H9 (cell line): Measurements from ENCODE around the gene GRK1. TPM values are rescaled to one million over a fixed set of nuclear protein-coding genes. Genes with fewer than 3 reads are reported as not detected.

Experiments used
- DNase-seq: peaks from one replicate; pipeline ENCODE4 v3.0.0-alpha.2; 2017
- H2AFZ ChIP-seq: one replicate; pipeline ENCODE4 v1.6.1; 2013; ENCODE audit warnings: mild to moderate bottlenecking, low read length, control low read depth, moderate library complexity
- H2AK5ac ChIP-seq: 2 replicates; pipeline ENCODE4 v1.6.1; 2013; ENCODE audit warnings: low read length, control low read depth, mixed read lengths; ENCODE audit not compliant: insufficient read length
- H2BK120ac ChIP-seq: one replicate; pipeline ENCODE4 v1.6.1; 2013; ENCODE audit warnings: low read depth, mild to moderate bottlenecking, low read length, control low read depth, inconsistent platforms; ENCODE audit not compliant: poor library complexity, severe bottlenecking
- H2BK12ac ChIP-seq: 2 replicates; pipeline ENCODE4 v1.6.1; 2013; ENCODE audit warnings: low read length, control low read depth, mixed read lengths, low read depth; ENCODE audit not compliant: insufficient read length
- H2BK15ac ChIP-seq: 2 replicates; pipeline ENCODE4 v1.6.1; 2013; ENCODE audit warnings: low read depth, low read length, control low read depth
- H2BK20ac ChIP-seq: one replicate; pipeline ENCODE4 v1.6.1; 2013; ENCODE audit warnings: low read depth, mild to moderate bottlenecking, low read length, control low read depth, inconsistent platforms; ENCODE audit not compliant: poor library complexity, severe bottlenecking
- H2BK5ac ChIP-seq: 2 replicates; pipeline ENCODE4 v1.6.1; 2013; ENCODE audit warnings: low read length, control low read depth, mixed read lengths; ENCODE audit not compliant: insufficient read length
- H3K14ac ChIP-seq: 2 replicates; pipeline ENCODE4 v1.6.1; 2013; ENCODE audit warnings: low read length, control low read depth; ENCODE audit not compliant: insufficient read depth
- H3K18ac ChIP-seq: 2 replicates; pipeline ENCODE4 v1.6.1; 2013; ENCODE audit warnings: low read depth, mild to moderate bottlenecking, mixed read lengths, low read length, control low read depth; ENCODE audit not compliant: insufficient read length
- H3K23ac ChIP-seq: 2 replicates; pipeline ENCODE4 v1.6.1; 2013; ENCODE audit warnings: low read length, control low read depth, mixed read lengths, low read depth; ENCODE audit not compliant: insufficient read length
- H3K23me2 ChIP-seq: 2 replicates; pipeline ENCODE4 v1.6.1; 2013; ENCODE audit warnings: low read depth, mild to moderate bottlenecking, mixed read lengths, low read length, control low read depth; ENCODE audit not compliant: insufficient read length, poor library complexity, severe bottlenecking
- H3K27ac ChIP-seq: 2 replicates; pipeline ENCODE4 v1.5.1; 2013; ENCODE audit warnings: low read length, control low read depth, mixed read lengths, low read depth; ENCODE audit not compliant: insufficient read length
- H3K27me3 ChIP-seq: 2 replicates; pipeline ENCODE4 v1.6.1; 2013; ENCODE audit warnings: low read length, control low read depth, inconsistent platforms; ENCODE audit not compliant: insufficient read depth
- H3K4ac ChIP-seq: 2 replicates; pipeline ENCODE4 v1.6.1; 2013; ENCODE audit warnings: low read depth, mild to moderate bottlenecking, control low read depth, inconsistent platforms, low read length, moderate library complexity
- H3K4me1 ChIP-seq: 2 replicates; pipeline ENCODE4 v1.6.1; 2013; ENCODE audit warnings: low read length, control low read depth, inconsistent platforms; ENCODE audit not compliant: insufficient read depth
- H3K4me2 ChIP-seq: 2 replicates; pipeline ENCODE4 v1.6.1; 2013; ENCODE audit warnings: low read length, control low read depth, mixed read lengths; ENCODE audit not compliant: insufficient read length, insufficient read depth
- H3K56ac ChIP-seq: 2 replicates; pipeline ENCODE4 v1.6.1; 2013; ENCODE audit warnings: low read depth, mild to moderate bottlenecking, mixed read lengths, low read length, control low read depth; ENCODE audit not compliant: insufficient read length
- H3K79me1 ChIP-seq: 2 replicates; pipeline ENCODE4 v1.6.1; 2013; ENCODE audit warnings: low read depth, mild to moderate bottlenecking, moderate library complexity, low read length, control low read depth, inconsistent platforms; ENCODE audit not compliant: insufficient read depth, poor library complexity, severe bottlenecking
- H3K79me2 ChIP-seq: 2 replicates; pipeline ENCODE4 v1.6.1; 2013; ENCODE audit warnings: low read length, control low read depth, inconsistent platforms; ENCODE audit not compliant: insufficient read depth
- H3K9ac ChIP-seq: 2 replicates; pipeline ENCODE4 v1.6.1; 2013; ENCODE audit warnings: low read length, control low read depth, mixed read lengths; ENCODE audit not compliant: insufficient read length; ENCODE audit errors: extremely low read depth
- H3K9me3 ChIP-seq: one replicate; pipeline ENCODE4 v1.6.1; 2013; ENCODE audit warnings: low read depth, low read length, inconsistent platforms; ENCODE audit not compliant: control insufficient read depth
- H3T11ph ChIP-seq: one replicate; pipeline ENCODE4 v1.6.1; 2013; ENCODE audit warnings: mild to moderate bottlenecking, low read length, control low read depth, inconsistent platforms
- H4K20me1 ChIP-seq: one replicate; pipeline ENCODE4 v1.6.1; 2013; ENCODE audit not compliant: control insufficient read depth, insufficient read length, insufficient read depth
- H4K5ac ChIP-seq: 2 replicates; pipeline ENCODE4 v1.6.1; 2013; ENCODE audit warnings: low read depth, mild to moderate bottlenecking, mixed read lengths, low read length, control low read depth; ENCODE audit not compliant: insufficient read length
- H4K8ac ChIP-seq: replicated peaks from 2 replicates; pipeline ENCODE4 v1.6.1; 2013; ENCODE audit warnings: low read length, control low read depth, mixed read lengths, low read depth; ENCODE audit not compliant: insufficient read length
- H4K91ac ChIP-seq: 2 replicates; pipeline ENCODE4 v1.6.1; 2013; ENCODE audit warnings: low read depth, mild to moderate bottlenecking, moderate library complexity, mixed read lengths, low read length, control low read depth; ENCODE audit not compliant: insufficient read length
- H3K27ac Mint-ChIP-seq, 3 experiments: 2 replicates in 2 of 3; 3 replicates in 1 of 3; pipeline ENCODE4 v1.8.0; 2020 to 2021; ENCODE audit warnings: mixed read lengths in 3 of 3, mild to moderate bottlenecking in 1 of 3, moderate library complexity in 1 of 3
- H3K27me3 Mint-ChIP-seq: 2 replicates; pipeline ENCODE4 v1.8.0; 2021; ENCODE audit warnings: low read depth, mild to moderate bottlenecking, moderate library complexity, mixed read lengths
- H3K36me3 Mint-ChIP-seq, 3 experiments: 2 replicates in 2 of 3; 3 replicates in 1 of 3; pipeline ENCODE4 v1.8.0; 2020 to 2021; ENCODE audit warnings: low read depth in 3 of 3, mixed read lengths in 3 of 3; ENCODE audit not compliant: insufficient read depth in 1 of 3
- H3K4me1 Mint-ChIP-seq, 2 experiments: 2 replicates each; pipeline ENCODE4 v1.8.0; 2020; ENCODE audit warnings: mixed read lengths in 2 of 2
- H3K4me3 Mint-ChIP-seq, 2 experiments: 2 replicates in 1 of 2; 3 replicates in 1 of 2; pipeline ENCODE4 v1.8.0; 2020 to 2021; ENCODE audit warnings: mild to moderate bottlenecking in 2 of 2, mixed read lengths in 2 of 2, moderate library complexity in 1 of 2
- H3K9me3 Mint-ChIP-seq, 2 experiments: 2 replicates in 1 of 2; 3 replicates in 1 of 2; pipeline ENCODE4 v1.8.0; 2020; ENCODE audit warnings: mild to moderate bottlenecking in 2 of 2, mixed read lengths in 2 of 2, moderate library complexity in 1 of 2
- CTCF ChIP-seq: fragments of 200-600 bp; sonication (generic); conservative IDR thresholded peaks from 3 replicates; pipeline ENCODE4 v1.8.0; 2021; ENCODE audit warnings: antibody characterized with exemption, mild to moderate bottlenecking
- WGBS: extraction: QIAGEN DNeasy Blood & Tissue Kit; methylation state at CpG from one replicate; pipeline ENCODE4 v1.1.7; 2013; ENCODE audit warnings: missing lambda C conversion rate, low lambda C conversion rate, mixed read lengths; ENCODE audit not compliant: insufficient read length; ENCODE audit errors: extremely low coverage; 5-methylcytosine and 5-hydroxymethylcytosine counted together
- total RNA-seq: library from RNA; stranded (reverse); gene quantifications from 2 replicates; pipeline ENCODE4 v1.2.1, GENCODE V29; 2021

GRK1 gene
- total RNA-seq, 1 experiment from 2014 or later = 0.31 TPM

DNA sequence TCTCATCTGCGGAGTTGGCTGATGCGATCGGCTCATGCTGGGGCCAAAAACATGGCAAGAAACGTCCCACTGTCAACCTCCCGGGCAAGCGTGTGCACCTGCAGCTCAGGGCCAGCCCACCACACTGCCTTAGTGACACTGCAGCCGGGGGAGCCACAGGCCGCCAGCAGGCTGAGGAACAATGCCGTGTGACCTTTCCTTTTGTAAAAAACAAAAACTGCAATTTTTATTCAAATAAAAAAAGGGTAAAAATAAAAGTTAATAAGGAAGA, 73.2 kb downstream of the GRK1 start:
- H3K9me3 Mint-ChIP-seq = no peaks in the 10 kb centered on the region; a peak in 1 of 5 replicates
- no peaks in the 10 kb centered on the region for H4K20me1 ChIP-seq
- H3K18ac ChIP-seq = no peak overlapping the region
- H2BK5ac ChIP-seq = no peak overlapping the region
- H3K4me1 Mint-ChIP-seq = peaks cover 16 to 35% of the 10 kb centered on the region in 2 experiments
- no peaks in the 10 kb centered on the region for H3K79me1 ChIP-seq
- H3K56ac ChIP-seq = no peak overlapping the region
- H4K8ac ChIP-seq = no peak overlapping the region
- H3K23ac ChIP-seq = no peak overlapping the region
- no peak overlapping the region for H4K91ac ChIP-seq
- no peak overlapping the region for H3K4me2 ChIP-seq
- H3K4me3 Mint-ChIP-seq = no peak overlapping the region
- no CpG with 5 or more reads among the region's 9 CpGs for WGBS
- no peak for TF ChIP-seq CTCF
- H3K27ac ChIP-seq = no peak overlapping the region
- H3K14ac ChIP-seq = no peak overlapping the region
- peaks cover 4% of the 10 kb centered on the region for H3K27me3 Mint-ChIP-seq
- H3K9ac ChIP-seq = no peak overlapping the region
- H2BK15ac ChIP-seq = no peak overlapping the region
- H2AK5ac ChIP-seq = no peak overlapping the region
- no peak overlapping the region for H3T11ph ChIP-seq
- no peaks in the 10 kb centered on the region for H3K27me3 ChIP-seq
- no peak overlapping the region for H4K5ac ChIP-seq
- no peak overlapping the region for H2BK20ac ChIP-seq
- H3K4ac ChIP-seq = no peak overlapping the region
- H2AFZ ChIP-seq = no peak overlapping the region
- H3K23me2 ChIP-seq = no peaks in the 10 kb centered on the region
- no peak overlapping the region for H2BK120ac ChIP-seq
- DNase-seq = no peak
- no peaks in the 10 kb centered on the region for H3K9me3 ChIP-seq
- H2BK12ac ChIP-seq = no peak overlapping the region
- no peak overlapping the region for H3K27ac Mint-ChIP-seq
- no peaks in the 10 kb centered on the region for H3K36me3 Mint-ChIP-seq
- H3K4me1 ChIP-seq = no peaks in the 10 kb centered on the region
- no peaks in the 10 kb centered on the region for H3K79me2 ChIP-seq
